ACHN (cell line): ENCODE data around the gene MCF2L2.
A peak's percentile ranks its signal among the peaks of the same experiment; 100 is the strongest.
"Not testable (repeated sequence)": the region's sequence is repeated elsewhere in the genome, so short reads cannot be mapped to it uniquely, and the experiment has no call there.

Experiments used
- DNase-seq: peaks from one replicate; pipeline ENCODE4 v3.0.0-alpha.2; 2015
- in situ Hi-C: cut with HindIII; loops from 2 replicates; pipeline ENCODE4 v1.10.0; 2017; ENCODE audit warnings: low sequenced_read_pairs, low pct_ligation_motif_present, low pct_unique_long_range_greater_than_20kb

Gene MCF2L2

GRCh38 chr3:183181606-183182005 is 246.8 kb downstream of the MCF2L2 start:
- in situ Hi-C loops, result no loop called here
- no peak for DNase-seq

- DNase-seq, result no peak
- in situ Hi-C loops, result no loop called here
Observed at GRCh38 chr3:183180784-183181295, 247.6 kb downstream of the MCF2L2 start.

GRCh38 chr3:183180110-183180783 is 248.2 kb downstream of the MCF2L2 start:
- DNase-seq, result no peak
- in situ Hi-C loops, result no loop called here

GRCh38 chr3:183179550-183179908 is 248.9 kb downstream of the MCF2L2 start:
- in situ Hi-C loops, DNase-seq: not testable (repeated sequence)

GRCh38 chr3:183178833-183179549 is 249.4 kb downstream of the MCF2L2 start:
- peak; percentile 26 for DNase-seq
- in situ Hi-C loops, result no loop called here

GRCh38 chr3:183178512-183178832 is 249.9 kb downstream of the MCF2L2 start:
- in situ Hi-C loops, result no loop called here
- DNase-seq, result no peak

- in situ Hi-C loops, result no loop called here
- DNase-seq, result no peak
Observed at GRCh38 chr3:183172051-183172639, 256.3 kb downstream of the MCF2L2 start.

- in situ Hi-C loops, result not testable (repeated sequence)
Observed at GRCh38 chr3:183167975-183168374, 260.4 kb downstream of the MCF2L2 start.

GRCh38 chr3:183163563-183163962 is 264.9 kb downstream of the MCF2L2 start:
- in situ Hi-C loops, result no loop called here
- DNase-seq, result no peak

More at GRCh38 chr3:183167975-183168374, 260.4 kb downstream of the MCF2L2 start:
- DNase-seq, result not testable (repeated sequence)

GRCh38 chr3:183161552-183162336 is 266.7 kb downstream of the MCF2L2 start:
- in situ Hi-C loops, result no loop called here
- DNase-seq, result no peak

GRCh38 chr3:183160616-183161015 is 267.8 kb downstream of the MCF2L2 start:
- in situ Hi-C loops, result no loop called here

GRCh38 chr3:183159333-183159732 is 269.1 kb downstream of the MCF2L2 start:
- in situ Hi-C loops, result no loop called here
- no peak for DNase-seq

More at GRCh38 chr3:183160616-183161015, 267.8 kb downstream of the MCF2L2 start:
- no peak for DNase-seq

- DNase-seq, result peak; percentile 4
- in situ Hi-C loops, result no loop called here
Observed at GRCh38 chr3:183158551-183159006, 269.8 kb downstream of the MCF2L2 start.

- DNase-seq, result no peak
- in situ Hi-C loops, result no loop called here
Observed at GRCh38 chr3:183158113-183158512, 270.3 kb downstream of the MCF2L2 start.

- in situ Hi-C loops, result no loop called here
- DNase-seq, result no peak
Observed at GRCh38 chr3:183156266-183156665, 272.2 kb downstream of the MCF2L2 start.

GRCh38 chr3:183155499-183155898 is 272.9 kb downstream of the MCF2L2 start:
- no peak for DNase-seq
- in situ Hi-C loops, result no loop called here

GRCh38 chr3:183153210-183153950 is 275.0 kb downstream of the MCF2L2 start:
- in situ Hi-C loops, result no loop called here
- no peak for DNase-seq

GRCh38 chr3:183151821-183152351 is 276.5 kb downstream of the MCF2L2 start:
- in situ Hi-C loops, result no loop called here

More at GRCh38 chr3:183151821-183152351, 276.5 kb downstream of the MCF2L2 start:
- no peak for DNase-seq
